Fibroblast of the conjunctiva (primary cell): ENCODE results near the gene GFOD1.
"Not testable (repeated sequence)": the region's sequence is repeated elsewhere in the genome, so short reads cannot be mapped to it uniquely, and the experiment has no call there.

Experiments
- DNase-seq: peaks from one replicate; pipeline ENCODE4 v3.0.0-alpha.2; 2010; ENCODE audit warnings: low read depth

GFOD1 gene

DNA sequence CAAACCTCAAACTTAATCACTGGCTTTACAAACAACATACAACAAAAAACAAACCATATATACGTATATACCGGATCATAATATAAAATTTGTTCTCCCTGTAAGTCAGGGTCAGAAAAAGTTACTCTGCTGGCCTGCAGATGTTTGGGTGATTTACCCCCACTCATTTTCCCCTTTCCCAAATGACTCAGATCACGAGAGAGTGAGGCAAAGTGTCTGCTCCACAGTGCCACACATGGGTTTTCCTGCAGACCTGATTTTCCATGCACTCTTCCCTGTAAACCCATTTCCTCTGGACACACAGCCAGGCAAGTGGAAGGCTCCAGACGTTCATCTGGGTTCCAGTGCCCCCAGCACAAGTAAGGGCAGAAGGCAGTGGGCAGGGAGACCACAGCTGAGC, 23.5 kb downstream of the GFOD1 start:
- DNase-seq = no peak

DNA sequence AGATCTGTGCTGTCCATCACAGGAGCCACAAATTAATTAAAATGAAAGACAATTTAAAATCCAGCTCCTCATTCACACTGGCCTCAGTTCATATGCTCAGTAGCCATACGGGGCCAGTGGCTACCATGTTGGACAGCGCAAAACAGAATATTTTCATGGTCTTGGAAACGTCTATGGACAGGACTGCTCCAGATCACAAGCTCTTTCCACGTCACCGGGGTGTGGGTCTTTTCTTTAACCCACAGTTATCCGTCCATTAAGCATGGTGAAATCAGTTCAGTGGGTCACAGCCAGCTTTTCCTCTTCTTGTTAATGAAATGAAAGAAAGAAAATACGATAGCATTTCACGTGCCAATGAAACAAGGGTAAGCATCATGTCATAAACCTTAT, 24.1 kb downstream of the GFOD1 start:
- no peak for DNase-seq

DNA sequence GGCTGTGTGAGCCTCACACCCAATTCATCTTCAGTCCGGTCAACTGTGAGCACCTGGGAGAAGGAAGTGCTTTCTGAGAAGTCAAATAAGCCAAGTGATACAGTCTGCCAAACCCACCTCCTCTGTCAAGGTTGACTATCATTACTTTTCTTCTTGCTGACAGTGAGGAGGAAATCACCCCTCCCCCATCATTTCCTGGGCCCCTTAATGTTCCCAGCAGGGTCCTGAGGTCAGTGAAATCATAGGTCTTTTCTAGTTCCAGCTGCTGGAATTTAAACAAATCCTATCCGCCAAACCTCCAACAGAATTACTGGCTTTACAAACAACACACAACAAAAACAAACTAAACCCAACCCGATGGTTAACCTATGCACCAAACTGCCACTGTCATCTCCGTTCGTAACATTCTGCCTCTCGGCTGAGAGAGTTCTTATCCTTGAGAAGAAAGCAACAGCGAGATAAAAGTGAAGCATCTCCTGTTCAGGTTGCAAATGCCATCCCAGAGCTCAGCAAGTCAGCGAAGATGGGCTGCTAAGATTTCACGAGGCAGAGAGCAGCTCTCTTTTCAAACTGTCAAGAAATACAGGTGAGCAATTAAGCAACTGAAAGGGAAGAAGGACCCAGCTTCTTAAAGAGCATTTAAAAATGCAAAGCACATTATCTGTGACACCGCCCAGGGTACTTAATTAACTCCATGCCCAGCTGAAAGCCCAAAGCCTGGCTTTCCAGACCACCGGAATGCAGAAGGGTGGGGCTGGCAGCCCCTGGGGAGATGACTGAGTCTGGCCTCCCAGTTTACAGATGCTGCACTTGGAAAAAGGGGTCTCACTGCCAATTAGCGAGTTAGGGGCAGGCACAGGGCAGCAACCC, 24.7 kb downstream of the GFOD1 start:
- no peak for DNase-seq

- DNase-seq = no peak
Measured at GRCh38 chr6:13461805-13462204, 25.6 kb downstream of the GFOD1 start.

DNA sequence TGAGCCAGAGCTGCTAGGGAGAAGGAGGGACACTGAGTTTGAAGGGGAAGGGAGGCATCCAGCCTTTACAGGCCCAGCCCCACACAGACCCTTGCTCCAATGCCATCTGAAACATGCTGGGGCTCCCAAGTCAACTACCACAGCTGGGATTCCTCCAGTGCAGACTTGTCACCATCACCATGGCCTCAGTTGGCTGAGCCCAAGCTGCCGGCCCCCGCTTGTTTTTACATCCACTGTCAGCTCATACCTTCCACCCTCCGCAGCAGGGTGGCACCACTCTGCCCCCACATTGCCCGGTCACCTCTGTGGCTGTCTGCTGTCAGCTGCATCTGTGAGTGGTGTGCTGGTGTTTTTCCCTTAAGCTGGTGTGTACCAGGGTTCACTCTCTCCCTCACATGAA, 26.1 kb downstream of the GFOD1 start:
- no peak for DNase-seq

DNA sequence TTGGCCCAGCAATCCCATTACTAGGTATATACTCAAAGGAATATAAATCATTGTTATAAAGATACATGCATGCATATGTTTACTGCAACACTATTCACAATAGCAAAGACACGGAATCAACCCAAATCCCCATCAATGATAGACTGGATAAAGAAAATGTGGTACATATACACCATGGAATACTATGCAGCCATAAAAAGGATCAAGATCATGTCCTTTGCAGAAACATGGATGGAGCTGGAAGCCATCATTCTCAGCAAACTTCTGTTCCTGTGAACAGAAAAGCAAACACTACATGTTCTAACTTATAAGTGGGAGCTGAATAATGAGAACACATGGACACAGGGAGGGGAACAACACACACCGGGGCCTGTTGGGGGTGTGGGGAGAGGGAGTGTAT, 27.1 kb downstream of the GFOD1 start:
- not testable (repeated sequence) for DNase-seq

DNA sequence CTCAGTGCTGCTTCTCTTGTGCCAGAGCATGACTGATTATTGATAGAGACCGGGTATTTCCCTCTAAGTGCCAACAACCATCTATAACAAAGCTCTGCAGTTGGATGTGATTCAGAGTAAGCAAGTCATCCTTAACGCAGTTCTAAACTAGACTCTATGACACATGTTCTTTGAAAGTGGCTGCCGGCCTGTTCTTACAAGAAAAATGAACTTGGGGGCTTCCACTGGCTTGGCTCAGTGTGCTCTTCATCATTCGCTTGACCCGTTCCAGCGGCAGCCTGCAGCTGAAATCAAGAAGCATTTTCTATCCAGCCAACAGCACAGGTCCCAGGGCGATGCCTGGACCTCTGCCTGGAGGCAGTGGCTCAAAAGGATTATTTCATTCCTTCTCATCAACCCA, 29.8 kb downstream of the GFOD1 start:
- no peak for DNase-seq

DNA sequence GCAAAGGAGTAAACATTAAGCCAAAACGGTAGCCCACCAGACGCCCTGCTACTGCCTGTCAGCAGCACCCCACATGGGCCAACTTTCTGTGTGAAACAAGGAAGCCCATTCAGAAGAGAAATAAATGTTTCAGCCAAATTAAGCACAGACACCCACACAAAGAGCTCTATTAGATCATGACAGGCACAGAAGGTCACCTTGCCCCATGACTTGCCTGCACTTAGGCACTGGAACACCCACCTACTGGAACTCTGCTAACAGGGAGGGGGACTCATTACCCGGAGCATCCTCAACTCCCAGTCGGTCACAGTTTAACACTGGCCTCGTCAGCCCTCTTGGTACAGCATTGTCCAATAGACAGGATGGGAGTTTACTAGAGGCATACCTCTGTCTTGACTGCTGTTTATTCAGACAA, 31.8 kb downstream of the GFOD1 start:
- no peak for DNase-seq

DNA sequence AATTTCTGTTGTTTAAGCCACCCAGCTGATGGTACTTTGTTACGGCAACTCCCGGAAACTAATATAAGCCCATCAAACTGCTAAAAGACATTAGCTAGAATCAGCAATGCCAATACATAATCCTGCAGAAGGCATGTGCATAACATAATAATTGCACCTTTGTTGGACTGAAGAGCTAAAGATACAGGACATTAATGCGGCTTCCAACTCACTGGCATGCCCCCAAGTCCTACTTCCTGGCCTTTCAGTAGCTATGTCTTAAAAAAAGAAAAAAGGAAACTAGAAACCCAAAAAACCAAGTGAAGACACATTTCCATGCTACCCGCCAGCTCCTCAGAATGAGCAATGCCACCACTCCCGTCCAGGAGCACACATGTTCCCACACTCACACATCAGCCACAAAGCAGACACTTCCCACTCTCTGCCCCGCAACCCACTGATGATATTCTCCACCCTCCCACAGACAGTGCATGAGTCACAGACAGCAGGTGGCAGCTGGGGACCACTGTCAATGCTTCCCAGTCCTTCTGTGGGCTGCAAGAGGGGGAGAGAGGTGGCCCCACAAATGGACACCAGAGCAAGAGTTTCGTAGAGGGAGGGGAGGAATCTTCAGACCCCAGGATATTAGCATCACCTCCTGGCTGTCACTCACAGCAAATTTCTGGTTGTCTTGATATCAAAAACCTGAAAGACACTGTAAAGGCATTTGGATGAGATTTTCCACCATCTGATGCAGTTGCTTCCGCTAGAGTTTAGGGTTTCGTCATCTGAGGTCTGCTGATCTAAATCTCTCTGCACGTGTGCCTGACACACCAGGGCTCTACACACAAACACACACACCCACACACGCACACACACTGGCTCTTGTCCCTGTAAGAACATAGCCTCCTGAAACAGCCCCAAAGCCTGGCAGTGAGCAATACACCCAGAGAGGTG, 32.8 kb downstream of the GFOD1 start:
- peak; percentile 20 for DNase-seq

DNA sequence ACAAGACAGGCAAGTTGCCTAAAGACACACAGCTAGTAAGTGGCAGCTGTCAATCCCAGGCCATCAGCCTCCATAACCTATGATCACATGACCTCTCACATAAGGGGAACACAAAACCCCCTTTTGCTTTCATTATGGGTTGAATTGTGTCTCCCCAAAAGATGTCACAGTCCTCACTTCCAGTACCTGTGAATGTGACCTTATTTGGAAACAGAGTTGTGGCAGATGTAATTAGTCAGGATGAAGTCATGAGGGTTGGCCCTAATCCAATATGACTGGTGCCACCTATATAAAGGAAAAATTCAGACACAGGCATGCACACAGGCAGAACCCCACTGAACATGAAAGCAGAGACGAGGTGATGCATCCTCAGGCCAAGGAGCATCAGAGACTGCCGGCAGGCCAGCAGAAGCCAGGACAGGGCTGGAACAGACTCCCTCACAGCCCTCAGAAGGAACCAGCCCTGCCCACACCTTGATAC, 33.6 kb downstream of the GFOD1 start:
- DNase-seq = no peak

GRCh38 chr6:13453153-13453552, 34.2 kb downstream of the GFOD1 start:
- DNase-seq = no peak

DNA sequence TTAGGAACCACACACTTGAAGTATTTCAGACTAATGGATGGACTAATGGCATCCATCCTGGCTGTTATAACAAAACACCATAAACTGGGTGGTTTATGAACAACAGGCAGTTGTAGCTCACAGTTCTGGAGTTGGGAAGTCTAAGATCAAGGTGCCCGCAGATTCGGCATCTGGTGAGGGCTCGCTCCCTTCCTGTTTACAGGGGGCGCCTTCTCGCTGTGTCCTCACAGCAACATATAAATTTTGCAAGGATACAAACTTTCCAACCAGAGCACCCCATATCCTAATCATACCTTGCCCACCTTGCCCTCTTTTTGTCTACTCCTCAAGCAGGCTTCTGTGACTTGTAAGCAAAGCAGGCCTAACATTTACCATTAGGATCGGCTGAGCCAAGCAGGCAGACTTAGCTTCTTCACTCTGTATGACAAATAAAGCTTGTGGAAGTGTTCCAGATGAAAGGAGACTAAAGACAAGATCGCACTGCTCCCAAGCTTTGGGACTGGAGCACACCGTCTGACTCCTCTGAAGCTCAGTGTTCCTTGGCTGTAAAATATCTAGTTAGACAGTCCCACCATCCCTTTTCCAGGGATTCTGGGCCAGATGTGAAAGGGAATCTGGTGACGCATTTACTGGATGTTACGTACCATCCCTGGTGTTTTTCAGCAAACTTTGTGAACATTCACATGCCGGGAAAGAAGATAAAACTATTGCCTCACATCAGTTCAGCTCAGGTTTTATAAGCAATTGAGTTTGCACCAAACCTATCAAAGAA, 34.9 kb downstream of the GFOD1 start:
- DNase-seq = no peak

DNA sequence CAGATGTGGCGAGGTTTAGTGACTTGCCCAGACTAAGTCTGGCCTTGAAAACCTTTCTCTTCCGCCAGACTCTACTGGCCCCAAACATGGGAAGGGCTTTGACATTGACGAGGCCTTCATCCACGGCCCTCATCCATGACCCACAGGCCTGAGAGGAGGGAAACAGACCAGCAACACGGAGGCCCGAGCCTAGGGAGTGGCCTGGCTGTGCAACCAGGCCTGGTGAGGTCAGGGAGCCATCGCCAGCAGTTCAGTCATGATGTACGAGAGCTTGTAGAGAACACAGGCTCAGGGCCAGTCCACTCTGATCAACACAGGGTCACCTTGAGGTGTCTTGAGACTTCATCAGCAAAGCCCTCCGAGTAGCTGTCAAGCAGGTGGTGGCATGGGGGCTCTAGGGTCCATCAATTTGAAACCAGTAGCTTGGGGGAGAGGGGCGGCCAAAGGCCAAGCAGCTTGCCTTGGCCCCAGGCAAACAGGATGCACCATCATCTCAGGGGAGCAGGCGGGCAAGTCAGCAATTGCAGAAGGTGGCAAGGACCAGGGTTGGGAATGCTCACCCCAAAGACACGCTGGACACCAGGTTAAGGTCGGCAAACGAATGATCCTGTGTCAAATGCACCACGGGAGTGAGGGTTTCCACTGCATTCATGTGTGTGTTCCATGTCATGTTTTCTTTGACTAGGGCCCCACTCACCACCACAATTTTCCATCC, 36.1 kb downstream of the GFOD1 start:
- no peak for DNase-seq

DNA sequence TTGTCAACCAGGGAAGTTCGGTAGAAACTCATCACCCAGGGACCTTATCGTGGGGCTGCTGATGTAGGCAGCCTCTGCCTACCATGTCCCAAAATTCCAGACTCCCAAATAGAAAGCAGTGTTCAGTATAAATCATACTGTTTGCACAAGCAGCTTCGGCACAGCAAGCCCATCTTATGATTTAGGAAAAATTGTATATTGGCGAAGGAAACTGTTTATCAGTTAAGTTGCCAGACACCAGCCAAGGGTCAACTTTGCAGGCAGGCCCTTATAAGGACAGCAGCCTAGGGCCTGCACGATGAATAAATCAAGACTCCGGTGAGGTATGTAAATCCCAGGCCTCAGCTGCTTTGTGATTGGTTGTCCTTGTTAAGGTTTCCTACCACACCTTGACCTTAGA, 36.8 kb downstream of the GFOD1 start:
- no peak for DNase-seq

GRCh38 chr6:13447949-13448724, 39.3 kb downstream of the GFOD1 start:
- DNase-seq = no peak

GRCh38 chr6:13446381-13446780, 41.0 kb downstream of the GFOD1 start:
- DNase-seq = no peak

- no peak for DNase-seq
Measured at GRCh38 chr6:13445744-13446115, 41.7 kb downstream of the GFOD1 start.

GRCh38 chr6:13445005-13445743, 42.2 kb downstream of the GFOD1 start:
- DNase-seq = no peak

- DNase-seq = no peak
Measured at GRCh38 chr6:13444604-13445003, 42.8 kb downstream of the GFOD1 start.

- not testable (repeated sequence) for DNase-seq
Measured at GRCh38 chr6:13443978-13444377, 43.4 kb downstream of the GFOD1 start.
